ENCODE results near the gene KCNN4. TPM values are rescaled to one million over a fixed set of nuclear protein-coding genes. Genes with fewer than 3 reads are reported as not detected.

The KCNN4 gene
- total and polyA plus RNA-seq, 10 of the 15 experiments (the other 5 are each of a cell fraction or from before 2014, with no cell fraction given): 1.4 to 112 (median 77.9) TPM

DNA sequence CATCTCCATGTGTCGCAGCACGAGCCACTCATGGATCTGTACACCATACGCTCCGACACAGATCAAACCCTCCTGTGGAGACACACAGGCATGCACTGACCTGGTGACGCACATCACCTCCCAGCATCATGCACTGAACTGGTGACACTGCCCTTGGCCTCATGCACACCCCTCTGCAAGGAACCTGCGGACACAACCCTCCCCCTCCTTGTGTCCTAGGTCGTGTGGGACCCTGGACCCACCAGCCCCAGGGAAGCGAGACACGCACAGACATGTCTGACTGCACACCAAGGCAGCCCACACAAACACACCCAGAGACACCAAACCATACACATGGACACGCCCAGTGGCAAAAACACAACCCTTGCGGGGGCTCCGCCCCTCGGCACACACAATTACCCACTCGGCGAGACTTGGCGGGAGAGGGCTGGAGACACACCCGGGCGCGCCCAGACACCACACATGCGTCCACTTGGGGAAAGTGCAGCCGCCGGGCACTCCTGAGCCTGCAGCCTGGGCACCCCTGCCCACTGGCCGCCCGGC lies 2.0 kb upstream of the KCNN4 start:
- H3K27ac ChIP-seq (ENCODE audit: control insufficient read depth, insufficient read depth): no peak overlapping the region
- TF ChIP-seq CREM (IDR thresholded peaks at IDR 0.05; ENCODE audit: low read depth) (peak; percentile 37), EGR1 (IDR thresholded peaks at IDR 0.05; ENCODE audit: borderline replicate concordance in 1 of 2, low read depth in 2 of 2, low read length in 2 of 2) (no peak), POLR2A (IDR thresholded peaks at IDR 0.05; ENCODE audit: low read depth, low read length) (peak; percentile 48), STAT1 (conservative IDR thresholded peaks at IDR 0.05) (no peak)
- TF ChIP-seq, protein P1, sequence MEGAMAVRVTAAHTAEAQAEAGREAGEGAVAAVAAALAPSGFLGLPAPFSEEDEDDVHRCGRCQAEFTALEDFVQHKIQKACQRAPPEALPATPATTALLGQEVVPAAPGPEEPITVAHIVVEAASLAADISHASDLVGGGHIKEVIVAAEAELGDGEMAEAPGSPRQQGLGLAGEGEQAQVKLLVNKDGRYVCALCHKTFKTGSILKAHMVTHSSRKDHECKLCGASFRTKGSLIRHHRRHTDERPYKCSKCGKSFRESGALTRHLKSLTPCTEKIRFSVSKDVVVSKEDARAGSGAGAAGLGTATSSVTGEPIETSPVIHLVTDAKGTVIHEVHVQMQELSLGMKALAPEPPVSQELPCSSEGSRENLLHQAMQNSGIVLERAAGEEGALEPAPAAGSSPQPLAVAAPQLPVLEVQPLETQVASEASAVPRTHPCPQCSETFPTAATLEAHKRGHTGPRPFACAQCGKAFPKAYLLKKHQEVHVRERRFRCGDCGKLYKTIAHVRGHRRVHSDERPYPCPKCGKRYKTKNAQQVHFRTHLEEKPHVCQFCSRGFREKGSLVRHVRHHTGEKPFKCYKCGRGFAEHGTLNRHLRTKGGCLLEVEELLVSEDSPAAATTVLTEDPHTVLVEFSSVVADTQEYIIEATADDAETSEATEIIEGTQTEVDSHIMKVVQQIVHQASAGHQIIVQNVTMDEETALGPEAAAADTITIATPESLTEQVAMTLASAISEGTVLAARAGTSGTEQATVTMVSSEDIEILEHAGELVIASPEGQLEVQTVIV (IDR thresholded peaks at IDR 0.05; ENCODE audit: borderline replicate concordance, partially characterized antibody): no peak
- TF ChIP-seq, protein P2, sequence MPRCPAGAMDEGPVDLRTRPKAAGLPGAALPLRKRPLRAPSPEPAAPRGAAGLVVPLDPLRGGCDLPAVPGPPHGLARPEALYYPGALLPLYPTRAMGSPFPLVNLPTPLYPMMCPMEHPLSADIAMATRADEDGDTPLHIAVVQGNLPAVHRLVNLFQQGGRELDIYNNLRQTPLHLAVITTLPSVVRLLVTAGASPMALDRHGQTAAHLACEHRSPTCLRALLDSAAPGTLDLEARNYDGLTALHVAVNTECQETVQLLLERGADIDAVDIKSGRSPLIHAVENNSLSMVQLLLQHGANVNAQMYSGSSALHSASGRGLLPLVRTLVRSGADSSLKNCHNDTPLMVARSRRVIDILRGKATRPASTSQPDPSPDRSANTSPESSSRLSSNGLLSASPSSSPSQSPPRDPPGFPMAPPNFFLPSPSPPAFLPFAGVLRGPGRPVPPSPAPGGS (IDR thresholded peaks at IDR 0.05; ENCODE audit: borderline replicate concordance, insufficient read depth, low read depth, low read length, poor library complexity, severe bottlenecking): peak; percentile 26
- peak overlapping the region; percentile 35; the same call in 1 of the 2 replicates for H3K4me3 ChIP-seq
- no peaks in the 10 kb centered on the region for H3K27me3 ChIP-seq (replicated peaks in 1 of 2; ENCODE audit: control insufficient read depth in 2 of 2, insufficient read depth in 2 of 2, low read length in 1 of 2)
- ATAC-seq (no peak), DNase-seq (ENCODE audit: low read depth, low spot score) (no peak), FAIRE-seq (no peak)
- peaks cover 35% of the 10 kb centered on the region for H3K79me2 ChIP-seq (ENCODE audit: control insufficient read depth, insufficient read depth, low read length)
- H3K36me3 ChIP-seq (ENCODE audit: control insufficient read depth in 2 of 2, insufficient read depth in 2 of 2, low read length in 1 of 2): no peaks in the 10 kb centered on the region
- intact Hi-C loops (cut with micrococcal nuclease; ENCODE audit: unreplicated experiment) (loop anchor here (10.0 kb wide), 1 partner anchor 338 kb away; no protein-coding TSS in a partner anchor), in situ Hi-C loops (cut with MboI) (no loop called here)
- peak overlapping the region; percentile 83 for H3K4me2 ChIP-seq (ENCODE audit: control insufficient read depth, insufficient read depth)
- no peaks in the 10 kb centered on the region for H3K9me3 ChIP-seq (replicated peaks; ENCODE audit: control insufficient read depth, insufficient read depth, low read length)
- 21% methylated on average over 24 of the region's 24 CpGs for WGBS (ENCODE audit: insufficient coverage, insufficient replicate concordance, low lambda C conversion rate, missing lambda C conversion rate)
- no peaks in the 10 kb centered on the region for H4K20me1 ChIP-seq (ENCODE audit: control insufficient read depth, insufficient read depth)
- BruUV-seq (replicated peaks): no TSS peak
- no peak overlapping the region for H2AFZ ChIP-seq (ENCODE audit: control insufficient read depth, low read depth, low read length)
- H3K9ac ChIP-seq (ENCODE audit: control insufficient read depth, insufficient read depth, low read length): no peak overlapping the region
- H3K4me1 ChIP-seq (ENCODE audit: control insufficient read depth, insufficient read depth, low read length): peaks cover 55% of the 10 kb centered on the region
- SMC1A ChIA-PET (ENCODE audit: uncharacterized antibody, unreplicated experiment): interaction anchor here (8.0 kb wide), 1 partner anchor 22 kb away, joined by 325 read pairs; the partner anchor contains the start of gene SMG9
- RAD21 ChIA-PET (ENCODE audit: unreplicated experiment): interaction anchor here (2.4 kb wide), 1 partner anchor 23 kb away, joined by 5 read pairs; no protein-coding TSS in a partner anchor
- POLR2A ChIA-PET: interaction anchor here (8.4 kb wide), 1 partner anchor 35 kb away, joined by 79 read pairs; no protein-coding TSS in a partner anchor
- CTCF ChIA-PET: interaction anchor here (8.6 to 9.2 kb wide), 2 partner anchors 22 to 36 kb away, joined by 144 to 324 read pairs; partner anchors contain the start of gene SMG9
